ENCODE results near the gene USP5. TPM values are rescaled to one million over a fixed set of nuclear protein-coding genes. Genes with fewer than 3 reads are reported as not detected.

USP5 gene
- total and polyA plus RNA-seq, 2 of the 8 experiments (the other 6 are each of a cell fraction or from before 2014, with no cell fraction given): 66.5 to 148 TPM

- TF ChIP-seq CHD7 (IDR thresholded peaks at IDR 0.05; ENCODE audit: insufficient replicate concordance, low read length): no peak
- no peak for TF ChIP-seq TEAD4 (IDR thresholded peaks at IDR 0.05; ENCODE audit: low read depth, low read length)
- TF ChIP-seq RFX5 (IDR thresholded peaks at IDR 0.05; ENCODE audit: borderline replicate concordance, low read depth, low read length): no peak
Measured at GRCh38 chr12:6818645-6819044, 33.3 kb upstream of the USP5 start (continued).

Data from H1 (cell line).